H9 (cell line): ENCODE data around the gene PITPNM1. TPM values are rescaled to one million over a fixed set of nuclear protein-coding genes. Genes with fewer than 3 reads are reported as not detected.

Experiments used
- DNase-seq: peaks from one replicate; pipeline ENCODE4 v3.0.0-alpha.2; 2017
- H2AFZ ChIP-seq: one replicate; pipeline ENCODE4 v1.6.1; 2013; ENCODE audit warnings: mild to moderate bottlenecking, low read length, control low read depth, moderate library complexity
- H2AK5ac ChIP-seq: 2 replicates; pipeline ENCODE4 v1.6.1; 2013; ENCODE audit warnings: low read length, control low read depth, mixed read lengths; ENCODE audit not compliant: insufficient read length
- H2BK120ac ChIP-seq: one replicate; pipeline ENCODE4 v1.6.1; 2013; ENCODE audit warnings: low read depth, mild to moderate bottlenecking, low read length, control low read depth, inconsistent platforms; ENCODE audit not compliant: poor library complexity, severe bottlenecking
- H2BK12ac ChIP-seq: 2 replicates; pipeline ENCODE4 v1.6.1; 2013; ENCODE audit warnings: low read length, control low read depth, mixed read lengths, low read depth; ENCODE audit not compliant: insufficient read length
- H2BK15ac ChIP-seq: 2 replicates; pipeline ENCODE4 v1.6.1; 2013; ENCODE audit warnings: low read depth, low read length, control low read depth
- H2BK20ac ChIP-seq: one replicate; pipeline ENCODE4 v1.6.1; 2013; ENCODE audit warnings: low read depth, mild to moderate bottlenecking, low read length, control low read depth, inconsistent platforms; ENCODE audit not compliant: poor library complexity, severe bottlenecking
- H2BK5ac ChIP-seq: 2 replicates; pipeline ENCODE4 v1.6.1; 2013; ENCODE audit warnings: low read length, control low read depth, mixed read lengths; ENCODE audit not compliant: insufficient read length
- H3K14ac ChIP-seq: 2 replicates; pipeline ENCODE4 v1.6.1; 2013; ENCODE audit warnings: low read length, control low read depth; ENCODE audit not compliant: insufficient read depth
- H3K18ac ChIP-seq: 2 replicates; pipeline ENCODE4 v1.6.1; 2013; ENCODE audit warnings: low read depth, mild to moderate bottlenecking, mixed read lengths, low read length, control low read depth; ENCODE audit not compliant: insufficient read length
- H3K23ac ChIP-seq: 2 replicates; pipeline ENCODE4 v1.6.1; 2013; ENCODE audit warnings: low read length, control low read depth, mixed read lengths, low read depth; ENCODE audit not compliant: insufficient read length
- H3K23me2 ChIP-seq: 2 replicates; pipeline ENCODE4 v1.6.1; 2013; ENCODE audit warnings: low read depth, mild to moderate bottlenecking, mixed read lengths, low read length, control low read depth; ENCODE audit not compliant: insufficient read length, poor library complexity, severe bottlenecking
- H3K27ac ChIP-seq: 2 replicates; pipeline ENCODE4 v1.5.1; 2013; ENCODE audit warnings: low read length, control low read depth, mixed read lengths, low read depth; ENCODE audit not compliant: insufficient read length
- H3K27me3 ChIP-seq: 2 replicates; pipeline ENCODE4 v1.6.1; 2013; ENCODE audit warnings: low read length, control low read depth, inconsistent platforms; ENCODE audit not compliant: insufficient read depth
- H3K4ac ChIP-seq: 2 replicates; pipeline ENCODE4 v1.6.1; 2013; ENCODE audit warnings: low read depth, mild to moderate bottlenecking, control low read depth, inconsistent platforms, low read length, moderate library complexity
- H3K4me1 ChIP-seq: 2 replicates; pipeline ENCODE4 v1.6.1; 2013; ENCODE audit warnings: low read length, control low read depth, inconsistent platforms; ENCODE audit not compliant: insufficient read depth
- H3K4me2 ChIP-seq: 2 replicates; pipeline ENCODE4 v1.6.1; 2013; ENCODE audit warnings: low read length, control low read depth, mixed read lengths; ENCODE audit not compliant: insufficient read length, insufficient read depth
- H3K56ac ChIP-seq: 2 replicates; pipeline ENCODE4 v1.6.1; 2013; ENCODE audit warnings: low read depth, mild to moderate bottlenecking, mixed read lengths, low read length, control low read depth; ENCODE audit not compliant: insufficient read length
- H3K79me1 ChIP-seq: 2 replicates; pipeline ENCODE4 v1.6.1; 2013; ENCODE audit warnings: low read depth, mild to moderate bottlenecking, moderate library complexity, low read length, control low read depth, inconsistent platforms; ENCODE audit not compliant: insufficient read depth, poor library complexity, severe bottlenecking
- H3K79me2 ChIP-seq: 2 replicates; pipeline ENCODE4 v1.6.1; 2013; ENCODE audit warnings: low read length, control low read depth, inconsistent platforms; ENCODE audit not compliant: insufficient read depth
- H3K9ac ChIP-seq: 2 replicates; pipeline ENCODE4 v1.6.1; 2013; ENCODE audit warnings: low read length, control low read depth, mixed read lengths; ENCODE audit not compliant: insufficient read length; ENCODE audit errors: extremely low read depth
- H3K9me3 ChIP-seq: one replicate; pipeline ENCODE4 v1.6.1; 2013; ENCODE audit warnings: low read depth, low read length, inconsistent platforms; ENCODE audit not compliant: control insufficient read depth
- H3T11ph ChIP-seq: one replicate; pipeline ENCODE4 v1.6.1; 2013; ENCODE audit warnings: mild to moderate bottlenecking, low read length, control low read depth, inconsistent platforms
- H4K20me1 ChIP-seq: one replicate; pipeline ENCODE4 v1.6.1; 2013; ENCODE audit not compliant: control insufficient read depth, insufficient read length, insufficient read depth
- H4K5ac ChIP-seq: 2 replicates; pipeline ENCODE4 v1.6.1; 2013; ENCODE audit warnings: low read depth, mild to moderate bottlenecking, mixed read lengths, low read length, control low read depth; ENCODE audit not compliant: insufficient read length
- H4K8ac ChIP-seq: replicated peaks from 2 replicates; pipeline ENCODE4 v1.6.1; 2013; ENCODE audit warnings: low read length, control low read depth, mixed read lengths, low read depth; ENCODE audit not compliant: insufficient read length
- H4K91ac ChIP-seq: 2 replicates; pipeline ENCODE4 v1.6.1; 2013; ENCODE audit warnings: low read depth, mild to moderate bottlenecking, moderate library complexity, mixed read lengths, low read length, control low read depth; ENCODE audit not compliant: insufficient read length
- H3K27ac Mint-ChIP-seq, 3 experiments: 2 replicates in 2 of 3; 3 replicates in 1 of 3; pipeline ENCODE4 v1.8.0; 2020 to 2021; ENCODE audit warnings: mixed read lengths in 3 of 3, mild to moderate bottlenecking in 1 of 3, moderate library complexity in 1 of 3
- H3K27me3 Mint-ChIP-seq: 2 replicates; pipeline ENCODE4 v1.8.0; 2021; ENCODE audit warnings: low read depth, mild to moderate bottlenecking, moderate library complexity, mixed read lengths
- H3K36me3 Mint-ChIP-seq, 3 experiments: 2 replicates in 2 of 3; 3 replicates in 1 of 3; pipeline ENCODE4 v1.8.0; 2020 to 2021; ENCODE audit warnings: low read depth in 3 of 3, mixed read lengths in 3 of 3; ENCODE audit not compliant: insufficient read depth in 1 of 3
- H3K4me1 Mint-ChIP-seq, 2 experiments: 2 replicates each; pipeline ENCODE4 v1.8.0; 2020; ENCODE audit warnings: mixed read lengths in 2 of 2
- H3K4me3 Mint-ChIP-seq, 2 experiments: 2 replicates in 1 of 2; 3 replicates in 1 of 2; pipeline ENCODE4 v1.8.0; 2020 to 2021; ENCODE audit warnings: mild to moderate bottlenecking in 2 of 2, mixed read lengths in 2 of 2, moderate library complexity in 1 of 2
- H3K9me3 Mint-ChIP-seq, 2 experiments: 2 replicates in 1 of 2; 3 replicates in 1 of 2; pipeline ENCODE4 v1.8.0; 2020; ENCODE audit warnings: mild to moderate bottlenecking in 2 of 2, mixed read lengths in 2 of 2, moderate library complexity in 1 of 2
- WGBS: extraction: QIAGEN DNeasy Blood & Tissue Kit; methylation state at CpG from one replicate; pipeline ENCODE4 v1.1.7; 2013; ENCODE audit warnings: missing lambda C conversion rate, low lambda C conversion rate, mixed read lengths; ENCODE audit not compliant: insufficient read length; ENCODE audit errors: extremely low coverage; 5-methylcytosine and 5-hydroxymethylcytosine counted together
- total RNA-seq: library from RNA; stranded (reverse); gene quantifications from 2 replicates; pipeline ENCODE4 v1.2.1, GENCODE V29; 2021
- TF ChIP-seq, protein P1 (sequence below): fragments of 200-600 bp; sonication (generic); conservative IDR thresholded peaks from 3 replicates; pipeline ENCODE4 v1.8.0; 2021; ENCODE audit warnings: antibody characterized with exemption, mild to moderate bottlenecking

PITPNM1 gene
- total RNA-seq, 1 experiment from 2014 or later: 43.5 TPM

GRCh38 chr11:67472882-67473281, 32.3 kb downstream of the PITPNM1 start:
- H3K23ac ChIP-seq: no peak overlapping the region
- no peak overlapping the region for H2BK120ac ChIP-seq
- no peak overlapping the region for H3K4me2 ChIP-seq
- no peak overlapping the region for H2AFZ ChIP-seq
- H3K4me1 ChIP-seq: no peaks in the 10 kb centered on the region; the same call in 1 of the 2 replicates
- Mint-ChIP-seq H3K27ac (no peak overlapping the region), H3K4me3 (no peak overlapping the region), H3K4me1 (peaks cover 9 to 10% of the 10 kb centered on the region in 2 experiments), H3K36me3 (no peaks in the 10 kb centered on the region; a peak in 1 of 7 replicates), H3K9me3 (peaks cover under 1 to 6% of the 10 kb centered on the region in 2 experiments; a peak in 2 of 5 replicates), H3K27me3 (peaks cover 19% of the 10 kb centered on the region)
- no peak overlapping the region for H4K91ac ChIP-seq
- no peak for DNase-seq
- no peak overlapping the region for H4K8ac ChIP-seq
- H3T11ph ChIP-seq: no peak overlapping the region
- H3K4ac ChIP-seq: no peak overlapping the region
- H3K9me3 ChIP-seq: no peaks in the 10 kb centered on the region
- no peaks in the 10 kb centered on the region for H3K79me2 ChIP-seq
- no CpG with 5 or more reads among the region's 7 CpGs for WGBS
- no peak overlapping the region for H2AK5ac ChIP-seq
- H2BK5ac ChIP-seq: no peak overlapping the region
- H2BK15ac ChIP-seq: no peak overlapping the region
- no peak overlapping the region for H3K27ac ChIP-seq
- H4K20me1 ChIP-seq: no peaks in the 10 kb centered on the region
- no peaks in the 10 kb centered on the region for H3K79me1 ChIP-seq
- no peak overlapping the region for H4K5ac ChIP-seq
- no peak overlapping the region for H3K18ac ChIP-seq
- H3K9ac ChIP-seq: no peak overlapping the region
- H3K23me2 ChIP-seq: peaks cover 5% of the 10 kb centered on the region
- TF ChIP-seq, protein P1, sequence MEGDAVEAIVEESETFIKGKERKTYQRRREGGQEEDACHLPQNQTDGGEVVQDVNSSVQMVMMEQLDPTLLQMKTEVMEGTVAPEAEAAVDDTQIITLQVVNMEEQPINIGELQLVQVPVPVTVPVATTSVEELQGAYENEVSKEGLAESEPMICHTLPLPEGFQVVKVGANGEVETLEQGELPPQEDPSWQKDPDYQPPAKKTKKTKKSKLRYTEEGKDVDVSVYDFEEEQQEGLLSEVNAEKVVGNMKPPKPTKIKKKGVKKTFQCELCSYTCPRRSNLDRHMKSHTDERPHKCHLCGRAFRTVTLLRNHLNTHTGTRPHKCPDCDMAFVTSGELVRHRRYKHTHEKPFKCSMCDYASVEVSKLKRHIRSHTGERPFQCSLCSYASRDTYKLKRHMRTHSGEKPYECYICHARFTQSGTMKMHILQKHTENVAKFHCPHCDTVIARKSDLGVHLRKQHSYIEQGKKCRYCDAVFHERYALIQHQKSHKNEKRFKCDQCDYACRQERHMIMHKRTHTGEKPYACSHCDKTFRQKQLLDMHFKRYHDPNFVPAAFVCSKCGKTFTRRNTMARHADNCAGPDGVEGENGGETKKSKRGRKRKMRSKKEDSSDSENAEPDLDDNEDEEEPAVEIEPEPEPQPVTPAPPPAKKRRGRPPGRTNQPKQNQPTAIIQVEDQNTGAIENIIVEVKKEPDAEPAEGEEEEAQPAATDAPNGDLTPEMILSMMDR: no peak
- no peak overlapping the region for H2BK20ac ChIP-seq
- no peak overlapping the region for H3K56ac ChIP-seq
- no peak overlapping the region for H2BK12ac ChIP-seq
- peaks cover 3% of the 10 kb centered on the region; the same call in 1 of the 2 replicates for H3K27me3 ChIP-seq
- H3K14ac ChIP-seq: no peak overlapping the region
